ENCODE measurements around the gene RIMS1. TPM values are rescaled to one million over a fixed set of nuclear protein-coding genes. Genes with fewer than 3 reads are reported as not detected.
"Not testable (repeated sequence)": the region's sequence is repeated elsewhere in the genome, so short reads cannot be mapped to it uniquely, and the experiment has no call there.

Gene RIMS1
- total RNA-seq, 1 experiment from 2014 or later: not detected

GRCh38 chr6:72296375-72296774, 410.0 kb downstream of the RIMS1 start:
- peaks cover 6% of the 10 kb centered on the region for H3K4me1 ChIP-seq (ENCODE audit: low read length)
- no peak overlapping the region for H2AFZ ChIP-seq (ENCODE audit: low read length)
- no peaks in the 10 kb centered on the region for H3K36me3 ChIP-seq (ENCODE audit: insufficient read depth, low read length)
- H3K4me3 ChIP-seq (ENCODE audit: low read length): no peak overlapping the region
- no peak overlapping the region for H3K9ac ChIP-seq (ENCODE audit: low read length)
- no peaks in the 10 kb centered on the region for H4K20me1 ChIP-seq (ENCODE audit: insufficient read depth, low read depth, low read length)
- no peaks in the 10 kb centered on the region for H3K27me3 ChIP-seq (ENCODE audit: low read length)
- no peaks in the 10 kb centered on the region for H3K9me2 ChIP-seq (replicated peaks; ENCODE audit: insufficient read depth, low read length)
- H3K4me2 ChIP-seq (ENCODE audit: low read depth, low read length, poor library complexity, severe bottlenecking): no peak overlapping the region
- no peaks in the 10 kb centered on the region for H3K79me2 ChIP-seq (ENCODE audit: low read length)
- no peak for DNase-seq
- no peak overlapping the region for H3K27ac ChIP-seq (ENCODE audit: low read length)
- H3K9me3 ChIP-seq (ENCODE audit: low read length): no peaks in the 10 kb centered on the region

- Histone ChIP-seq H3K4me1 (ENCODE audit: low read length) (no peaks in the 10 kb centered on the region), H3K9ac (ENCODE audit: low read length) (no peak overlapping the region), H3K36me3 (ENCODE audit: insufficient read depth, low read length) (no peaks in the 10 kb centered on the region), H3K27ac (ENCODE audit: low read length) (no peak overlapping the region), H3K9me2 (replicated peaks; ENCODE audit: insufficient read depth, low read length) (no peaks in the 10 kb centered on the region), H3K4me2 (ENCODE audit: low read depth, low read length, poor library complexity, severe bottlenecking) (no peak overlapping the region), H3K27me3 (ENCODE audit: low read length) (no peaks in the 10 kb centered on the region), H2AFZ (ENCODE audit: low read length) (no peak overlapping the region), H3K4me3 (ENCODE audit: low read length) (no peak overlapping the region), H3K79me2 (ENCODE audit: low read length) (no peaks in the 10 kb centered on the region), H4K20me1 (ENCODE audit: insufficient read depth, low read depth, low read length) (no peaks in the 10 kb centered on the region), H3K9me3 (ENCODE audit: low read length) (no peaks in the 10 kb centered on the region)
- DNase-seq: no peak
Observed at GRCh38 chr6:72305971-72306370, 419.6 kb downstream of the RIMS1 start.

DNA sequence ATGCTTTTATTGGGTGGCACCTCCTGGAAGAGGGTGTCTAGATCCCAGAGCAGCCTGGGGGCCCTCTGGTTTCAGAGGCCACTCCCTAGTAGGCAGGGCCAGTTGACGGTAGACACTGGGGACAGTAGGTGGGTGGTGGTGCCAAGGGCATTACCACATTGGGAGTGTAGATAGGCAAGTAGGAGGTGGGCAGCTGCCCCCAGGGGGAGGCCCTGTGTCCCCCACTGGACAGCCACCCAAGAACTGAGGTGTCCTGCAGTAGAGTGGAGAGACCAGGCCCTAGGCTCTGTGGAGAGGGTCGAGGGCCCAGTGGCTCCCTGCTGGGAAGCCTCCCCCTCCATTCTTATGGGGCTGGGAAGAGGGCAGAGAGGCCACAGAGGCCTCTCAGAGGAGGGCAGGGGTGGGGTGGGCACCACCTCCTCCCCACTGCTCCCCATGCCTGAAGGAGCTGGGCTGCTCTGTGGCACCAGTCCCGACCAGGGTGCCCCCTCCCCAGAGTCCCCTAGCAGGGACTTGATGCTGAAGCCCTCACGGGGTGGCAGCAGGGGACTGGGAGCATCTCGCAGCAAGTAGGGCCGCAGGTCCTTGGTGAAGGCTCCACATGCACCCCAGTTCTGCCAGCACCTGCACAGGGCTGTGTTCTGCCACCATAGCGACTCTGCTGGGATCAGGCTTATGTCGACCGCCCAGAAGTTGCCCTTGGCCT, 430.5 kb downstream of the RIMS1 start:
- H3K9me3 ChIP-seq (ENCODE audit: low read length): no peaks in the 10 kb centered on the region
- no peak overlapping the region for H3K27ac ChIP-seq (ENCODE audit: low read length)
- no peak overlapping the region for H3K4me2 ChIP-seq (ENCODE audit: low read depth, low read length, poor library complexity, severe bottlenecking)
- no peak overlapping the region for H2AFZ ChIP-seq (ENCODE audit: low read length)
- no peaks in the 10 kb centered on the region for H3K4me1 ChIP-seq (ENCODE audit: low read length)
- no peak for DNase-seq
- H3K9me2 ChIP-seq (replicated peaks; ENCODE audit: insufficient read depth, low read length): no peaks in the 10 kb centered on the region
- no peak overlapping the region for H3K4me3 ChIP-seq (ENCODE audit: low read length)
- H3K27me3 ChIP-seq (ENCODE audit: low read length): no peaks in the 10 kb centered on the region
- no peaks in the 10 kb centered on the region for H3K36me3 ChIP-seq (ENCODE audit: insufficient read depth, low read length)
- no peak overlapping the region for H3K9ac ChIP-seq (ENCODE audit: low read length)
- H3K79me2 ChIP-seq (ENCODE audit: low read length): no peaks in the 10 kb centered on the region
- no peaks in the 10 kb centered on the region for H4K20me1 ChIP-seq (ENCODE audit: insufficient read depth, low read depth, low read length)

DNA sequence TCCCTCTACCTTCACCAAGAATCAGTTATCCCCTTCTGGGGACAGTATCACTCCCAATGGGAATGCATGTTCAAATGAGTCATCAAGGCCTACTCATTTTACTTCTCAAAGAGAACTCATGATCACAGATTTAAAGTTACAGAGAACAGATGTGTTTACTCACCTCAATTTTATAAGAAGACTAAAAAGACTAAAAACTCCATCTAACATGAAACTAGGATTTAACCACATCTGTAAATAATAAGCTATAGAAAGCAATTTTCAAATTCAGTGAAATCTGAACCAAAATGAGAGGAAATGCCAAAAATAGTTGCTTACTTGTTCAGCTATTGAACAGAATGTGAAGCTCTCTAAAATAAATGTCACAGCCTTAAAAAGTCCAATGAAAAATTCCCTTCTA, 435.4 kb downstream of the RIMS1 start:
- Histone ChIP-seq H3K79me2 (ENCODE audit: low read length) (no peaks in the 10 kb centered on the region), H3K27me3 (ENCODE audit: low read length) (no peaks in the 10 kb centered on the region), H3K9me2 (replicated peaks; ENCODE audit: insufficient read depth, low read length) (no peaks in the 10 kb centered on the region), H3K36me3 (ENCODE audit: insufficient read depth, low read length) (no peaks in the 10 kb centered on the region), H3K4me2 (ENCODE audit: low read depth, low read length, poor library complexity, severe bottlenecking) (no peak overlapping the region), H2AFZ (ENCODE audit: low read length) (no peak overlapping the region), H3K9me3 (ENCODE audit: low read length) (no peaks in the 10 kb centered on the region), H3K4me1 (ENCODE audit: low read length) (no peaks in the 10 kb centered on the region), H3K9ac (ENCODE audit: low read length) (no peak overlapping the region), H3K4me3 (ENCODE audit: low read length) (no peak overlapping the region), H4K20me1 (ENCODE audit: insufficient read depth, low read depth, low read length) (no peaks in the 10 kb centered on the region), H3K27ac (ENCODE audit: low read length) (no peak overlapping the region)
- no peak for DNase-seq

DNA sequence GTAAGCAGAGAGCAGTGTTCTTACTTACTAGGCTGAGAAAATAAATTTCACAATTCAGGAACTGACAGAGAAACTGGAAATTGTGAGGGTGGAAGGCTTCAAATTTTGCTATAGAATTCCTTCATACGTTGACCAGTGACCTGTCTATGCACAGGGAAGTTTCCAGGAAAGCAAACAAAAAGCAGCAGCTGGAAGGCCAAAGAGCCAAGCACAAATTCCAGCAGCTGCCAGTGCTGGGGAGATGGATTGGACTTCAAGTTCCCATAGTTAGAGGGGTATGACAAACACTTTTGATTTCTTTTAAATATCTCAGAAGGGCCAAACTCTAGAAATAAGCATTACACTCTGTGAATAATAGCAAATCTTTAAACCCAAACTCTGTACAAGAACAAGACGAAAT, 436.4 kb downstream of the RIMS1 start:
- no peaks in the 10 kb centered on the region for H3K9me2 ChIP-seq (replicated peaks; ENCODE audit: insufficient read depth, low read length)

DNA sequence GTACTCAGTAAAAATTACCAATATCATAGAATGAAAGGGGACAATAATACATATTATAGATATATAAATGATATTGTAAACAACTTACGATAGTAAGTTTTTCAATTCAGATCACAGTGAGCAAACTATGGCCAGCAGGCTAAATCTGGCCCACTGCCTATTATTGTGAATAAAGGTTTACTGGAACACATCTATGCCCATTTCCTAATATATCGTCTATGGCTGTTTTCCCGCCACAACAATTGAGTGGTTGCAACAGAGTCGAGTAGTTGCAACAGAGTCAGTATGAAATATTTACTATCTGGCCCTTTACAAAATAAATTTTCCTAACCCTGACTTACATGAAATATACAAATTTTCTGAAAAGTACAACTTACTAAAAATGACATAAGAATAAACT, 438.2 kb downstream of the RIMS1 start:
- Histone ChIP-seq H3K36me3 (ENCODE audit: insufficient read depth, low read length) (no peaks in the 10 kb centered on the region), H3K79me2 (ENCODE audit: low read length) (no peaks in the 10 kb centered on the region), H3K4me3 (ENCODE audit: low read length) (no peak overlapping the region), H4K20me1 (ENCODE audit: insufficient read depth, low read depth, low read length) (no peaks in the 10 kb centered on the region), H3K27ac (ENCODE audit: low read length) (no peak overlapping the region), H3K9ac (ENCODE audit: low read length) (no peak overlapping the region), H3K4me2 (ENCODE audit: low read depth, low read length, poor library complexity, severe bottlenecking) (no peak overlapping the region), H3K4me1 (ENCODE audit: low read length) (no peaks in the 10 kb centered on the region), H3K27me3 (ENCODE audit: low read length) (no peaks in the 10 kb centered on the region), H3K9me3 (ENCODE audit: low read length) (no peaks in the 10 kb centered on the region), H3K9me2 (replicated peaks; ENCODE audit: insufficient read depth, low read length) (no peaks in the 10 kb centered on the region), H2AFZ (ENCODE audit: low read length) (no peak overlapping the region)
- no peak for DNase-seq

More for the DNA sequence above, 436.4 kb downstream of the RIMS1 start:
- Histone ChIP-seq H3K4me3 (ENCODE audit: low read length) (no peak overlapping the region), H4K20me1 (ENCODE audit: insufficient read depth, low read depth, low read length) (no peaks in the 10 kb centered on the region), H3K27ac (ENCODE audit: low read length) (no peak overlapping the region), H3K27me3 (ENCODE audit: low read length) (no peaks in the 10 kb centered on the region), H3K9me3 (ENCODE audit: low read length) (no peaks in the 10 kb centered on the region), H3K4me1 (ENCODE audit: low read length) (no peaks in the 10 kb centered on the region), H3K36me3 (ENCODE audit: insufficient read depth, low read length) (no peaks in the 10 kb centered on the region), H3K4me2 (ENCODE audit: low read depth, low read length, poor library complexity, severe bottlenecking) (no peak overlapping the region), H2AFZ (ENCODE audit: low read length) (no peak overlapping the region), H3K9ac (ENCODE audit: low read length) (no peak overlapping the region), H3K79me2 (ENCODE audit: low read length) (no peaks in the 10 kb centered on the region)
- no peak for DNase-seq

DNA sequence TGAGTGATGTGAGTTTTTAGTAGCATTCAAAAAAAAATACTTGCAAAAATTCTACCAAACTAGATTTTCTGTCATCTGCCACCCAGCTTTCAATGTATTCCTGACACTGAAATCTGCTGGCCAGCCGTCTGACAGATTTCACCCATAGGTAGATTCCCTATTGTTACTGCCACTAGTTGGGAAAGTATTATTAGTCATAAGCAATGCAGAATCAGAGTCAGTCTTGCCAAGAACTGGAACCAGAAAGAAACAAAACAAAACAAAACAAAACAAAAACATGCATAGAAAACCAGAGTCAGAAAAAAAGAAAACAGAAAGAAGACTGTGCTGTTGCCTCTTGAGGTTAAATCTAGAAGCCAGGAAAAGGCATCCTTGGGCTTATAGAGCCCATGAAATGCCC, 442.4 kb downstream of the RIMS1 start:
- Histone ChIP-seq H3K4me3 (ENCODE audit: low read length) (no peak overlapping the region), H3K4me2 (ENCODE audit: low read depth, low read length, poor library complexity, severe bottlenecking) (no peak overlapping the region), H4K20me1 (ENCODE audit: insufficient read depth, low read depth, low read length) (no peaks in the 10 kb centered on the region), H3K36me3 (ENCODE audit: insufficient read depth, low read length) (no peaks in the 10 kb centered on the region), H3K27ac (ENCODE audit: low read length) (no peak overlapping the region), H3K27me3 (ENCODE audit: low read length) (no peaks in the 10 kb centered on the region), H3K79me2 (ENCODE audit: low read length) (no peaks in the 10 kb centered on the region), H3K9me2 (replicated peaks; ENCODE audit: insufficient read depth, low read length) (no peaks in the 10 kb centered on the region), H3K4me1 (ENCODE audit: low read length) (no peaks in the 10 kb centered on the region), H3K9ac (ENCODE audit: low read length) (no peak overlapping the region), H3K9me3 (ENCODE audit: low read length) (no peaks in the 10 kb centered on the region), H2AFZ (ENCODE audit: low read length) (no peak overlapping the region)
- DNase-seq: no peak

GRCh38 chr6:72335203-72335602, 448.9 kb downstream of the RIMS1 start:
- not testable (repeated sequence) for H3K4me3 ChIP-seq (ENCODE audit: low read length); H3K36me3 ChIP-seq (ENCODE audit: insufficient read depth, low read length); H3K79me2 ChIP-seq (ENCODE audit: low read length); H3K9ac ChIP-seq (ENCODE audit: low read length); H3K9me2 ChIP-seq (replicated peaks; ENCODE audit: insufficient read depth, low read length); DNase-seq; H4K20me1 ChIP-seq (ENCODE audit: insufficient read depth, low read depth, low read length); H3K4me1 ChIP-seq (ENCODE audit: low read length); H3K27ac ChIP-seq (ENCODE audit: low read length); H2AFZ ChIP-seq (ENCODE audit: low read length); H3K9me3 ChIP-seq (ENCODE audit: low read length); H3K4me2 ChIP-seq (ENCODE audit: low read depth, low read length, poor library complexity, severe bottlenecking); H3K27me3 ChIP-seq (ENCODE audit: low read length)
